IPS-11a (cell line): ENCODE results near the gene RAET1G.
"Not testable (repeated sequence)": the region's sequence is repeated elsewhere in the genome, so short reads cannot be mapped to it uniquely, and the experiment has no call there.

Experiments used
- H3K4me3 ChIP-seq: one replicate; pipeline ENCODE4 v1.5.1; 2013; ENCODE audit warnings: low read depth, low read length, control low read depth

The RAET1G gene

GRCh38 chr6:149913540-149914240 lies 9.2 kb downstream of the RAET1G start:
- no peak overlapping the region for H3K4me3 ChIP-seq

- no peak overlapping the region for H3K4me3 ChIP-seq
Observed at GRCh38 chr6:149913085-149913484, 9.8 kb downstream of the RAET1G start.

- not testable (repeated sequence) for H3K4me3 ChIP-seq
Observed at GRCh38 chr6:149912680-149913079, 10.2 kb downstream of the RAET1G start.

GRCh38 chr6:149910721-149911151 lies 12.2 kb downstream of the RAET1G start:
- no peak overlapping the region for H3K4me3 ChIP-seq

- no peak overlapping the region for H3K4me3 ChIP-seq
Observed at GRCh38 chr6:149909701-149910470, 13.0 kb downstream of the RAET1G start.

- H3K4me3 ChIP-seq, result not testable (repeated sequence)
Observed at GRCh38 chr6:149908480-149908879, 14.4 kb downstream of the RAET1G start.

- no peak overlapping the region for H3K4me3 ChIP-seq
Observed at GRCh38 chr6:149907317-149907716, 15.6 kb downstream of the RAET1G start.

GRCh38 chr6:149906405-149906804 lies 16.5 kb downstream of the RAET1G start:
- no peak overlapping the region for H3K4me3 ChIP-seq

- H3K4me3 ChIP-seq, result no peak overlapping the region
Observed at GRCh38 chr6:149905911-149906371, 17.0 kb downstream of the RAET1G start.

GRCh38 chr6:149905371-149905910 lies 17.5 kb downstream of the RAET1G start:
- no peak overlapping the region for H3K4me3 ChIP-seq

- H3K4me3 ChIP-seq, result no peak overlapping the region
Observed at GRCh38 chr6:149904661-149905370, 18.1 kb downstream of the RAET1G start.

GRCh38 chr6:149903938-149904611 lies 18.8 kb downstream of the RAET1G start:
- H3K4me3 ChIP-seq, result no peak overlapping the region

- no peak overlapping the region for H3K4me3 ChIP-seq
Observed at GRCh38 chr6:149901444-149902140, 21.3 kb downstream of the RAET1G start.

GRCh38 chr6:149900620-149901443 lies 22.1 kb downstream of the RAET1G start:
- no peak overlapping the region for H3K4me3 ChIP-seq

GRCh38 chr6:149899926-149900619 lies 22.8 kb downstream of the RAET1G start:
- no peak overlapping the region for H3K4me3 ChIP-seq

- no peak overlapping the region for H3K4me3 ChIP-seq
Observed at GRCh38 chr6:149899486-149899885, 23.4 kb downstream of the RAET1G start.

GRCh38 chr6:149898966-149899365 lies 24.0 kb downstream of the RAET1G start:
- no peak overlapping the region for H3K4me3 ChIP-seq

GRCh38 chr6:149897855-149898744 lies 24.8 kb downstream of the RAET1G start, which contains the start of gene RAET1E:
RAET1E (minus strand) TSS chr6:149898113; CDS start chr6:149890901, 7,212 bp downstream.
- no peak within 1 kb of the TSS for H3K4me3 ChIP-seq
